Loucy (cell line): Measurements from ENCODE around the gene TPM1.

Experiments
- CTCF ChIP-seq: fragments of 200-600 bp; sonication (generic); conservative IDR thresholded peaks from 2 replicates; pipeline ENCODE4 v1.5.1; 2014; ENCODE audit warnings: mild to moderate bottlenecking, antibody characterized with exemption, low read length
- EZH2phosphoT487 ChIP-seq: fragments of 200-600 bp; IDR thresholded peaks from 2 replicates; pipeline ENCODE4 v1.6.1; 2018; ENCODE audit warnings: antibody characterized with exemption, mild to moderate bottlenecking, moderate library complexity, borderline replicate concordance

GRCh38 chr15:63048776-63049665, 6.5 kb downstream of the TPM1 start:
- TF ChIP-seq CTCF (peak; percentile 32), EZH2phosphoT487 (no peak)
